ENCODE measurements around the gene GALNS.

DNA sequence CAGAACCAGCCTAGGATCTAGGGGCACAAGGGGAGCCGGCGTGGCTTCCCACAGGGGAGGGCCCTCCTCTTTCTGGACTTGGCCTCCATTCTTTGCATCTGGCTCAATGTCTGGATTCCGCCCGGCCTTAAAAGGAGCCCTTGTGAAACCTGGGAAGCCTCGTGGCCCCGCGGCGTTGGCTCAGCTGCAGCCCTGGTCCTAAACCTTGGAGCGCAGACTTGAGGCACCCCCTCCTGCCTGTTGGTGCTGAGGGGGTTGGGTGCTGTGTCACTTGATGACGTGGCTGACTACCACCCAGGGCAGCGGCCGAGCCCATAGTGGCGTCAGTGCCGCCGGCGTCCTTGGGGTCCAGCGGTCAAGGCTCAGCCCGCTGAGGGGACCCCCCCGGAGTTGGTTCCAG lies 4.6 kb upstream of the GALNS start:
- TF ChIP-seq, protein P1, sequence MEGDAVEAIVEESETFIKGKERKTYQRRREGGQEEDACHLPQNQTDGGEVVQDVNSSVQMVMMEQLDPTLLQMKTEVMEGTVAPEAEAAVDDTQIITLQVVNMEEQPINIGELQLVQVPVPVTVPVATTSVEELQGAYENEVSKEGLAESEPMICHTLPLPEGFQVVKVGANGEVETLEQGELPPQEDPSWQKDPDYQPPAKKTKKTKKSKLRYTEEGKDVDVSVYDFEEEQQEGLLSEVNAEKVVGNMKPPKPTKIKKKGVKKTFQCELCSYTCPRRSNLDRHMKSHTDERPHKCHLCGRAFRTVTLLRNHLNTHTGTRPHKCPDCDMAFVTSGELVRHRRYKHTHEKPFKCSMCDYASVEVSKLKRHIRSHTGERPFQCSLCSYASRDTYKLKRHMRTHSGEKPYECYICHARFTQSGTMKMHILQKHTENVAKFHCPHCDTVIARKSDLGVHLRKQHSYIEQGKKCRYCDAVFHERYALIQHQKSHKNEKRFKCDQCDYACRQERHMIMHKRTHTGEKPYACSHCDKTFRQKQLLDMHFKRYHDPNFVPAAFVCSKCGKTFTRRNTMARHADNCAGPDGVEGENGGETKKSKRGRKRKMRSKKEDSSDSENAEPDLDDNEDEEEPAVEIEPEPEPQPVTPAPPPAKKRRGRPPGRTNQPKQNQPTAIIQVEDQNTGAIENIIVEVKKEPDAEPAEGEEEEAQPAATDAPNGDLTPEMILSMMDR (IDR thresholded peaks at IDR 0.05; ENCODE audit: insufficient read depth, low read length, poor library complexity, severe bottlenecking) = no peak
- TF ChIP-seq EZH2phosphoT487 (conservative IDR thresholded peaks at IDR 0.05; ENCODE audit: low read length) = no peak

All from SU-DHL-6 (cell line).